Neural progenitor cell (in vitro differentiated cells): Measurements from ENCODE around the gene ENTPD2. TPM values are rescaled to one million over a fixed set of nuclear protein-coding genes. Genes with fewer than 3 reads are reported as not detected.
A peak's percentile ranks its signal among the peaks of the same experiment; 100 is the strongest.

Experiments used
- DNase-seq: peaks from one replicate; pipeline ENCODE4 v3.0.0-alpha.2; 2016; ENCODE audit warnings: low spot score
- H2AFZ ChIP-seq: fragments of 200-600 bp; sonication (generic); replicated peaks from 2 replicates; pipeline ENCODE4 v1.6.1; 2016; ENCODE audit warnings: antibody characterized with exemption
- H3F3A ChIP-seq: fragments of 200-600 bp; sonication (generic); 2 replicates; pipeline ENCODE4 v1.6.1; 2016; ENCODE audit warnings: antibody characterized with exemption, low read depth
- H3K27ac ChIP-seq: fragments of 200-600 bp; sonication (generic); 2 replicates; pipeline ENCODE4 v1.5.1; 2016; ENCODE audit warnings: mild to moderate bottlenecking
- H3K27me3 ChIP-seq: fragments of 200-600 bp; sonication (generic); 2 replicates; pipeline ENCODE4 v1.6.1; 2016; ENCODE audit warnings: mild to moderate bottlenecking, moderate library complexity
- H3K36me3 ChIP-seq: fragments of 200-600 bp; sonication (generic); 2 replicates; pipeline ENCODE4 v1.5.1; 2016
- H3K4me1 ChIP-seq: fragments of 200-600 bp; sonication (generic); 2 replicates; pipeline ENCODE4 v1.6.1; 2016; ENCODE audit warnings: mixed run types
- H3K4me2 ChIP-seq: fragments of 200-600 bp; sonication (generic); 2 replicates; pipeline ENCODE4 v1.6.1; 2016
- H3K4me3 ChIP-seq: fragments of 200-600 bp; sonication (generic); 2 replicates; pipeline ENCODE4 v1.5.1; 2016
- H3K79me2 ChIP-seq: fragments of 200-600 bp; sonication (generic); 2 replicates; pipeline ENCODE4 v1.6.1; 2016; ENCODE audit warnings: low read depth
- H3K9ac ChIP-seq: fragments of 200-600 bp; sonication (generic); 2 replicates; pipeline ENCODE4 v1.6.1; 2016
- H3K9me3 ChIP-seq: fragments of 200-600 bp; sonication (generic); 2 replicates; pipeline ENCODE4 v1.5.1; 2016; ENCODE audit warnings: low read depth
- H4K20me1 ChIP-seq: fragments of 200-600 bp; sonication (generic); 2 replicates; pipeline ENCODE4 v1.6.1; 2016; ENCODE audit warnings: low read depth
- H3K27ac Mint-ChIP-seq: 3 replicates; pipeline ENCODE4 v1.8.0; 2021; ENCODE audit warnings: mixed read lengths
- H3K27me3 Mint-ChIP-seq: 2 replicates; pipeline ENCODE4 v1.8.0; 2022; ENCODE audit warnings: low read depth, mild to moderate bottlenecking, inconsistent platforms, moderate library complexity, mixed read lengths; ENCODE audit not compliant: insufficient read depth
- H3K36me3 Mint-ChIP-seq: 3 replicates; pipeline ENCODE4 v1.8.0; 2021; ENCODE audit warnings: mixed read lengths
- H3K4me1 Mint-ChIP-seq: 3 replicates; pipeline ENCODE4 v1.8.0; 2021; ENCODE audit warnings: mixed read lengths
- H3K4me3 Mint-ChIP-seq: 3 replicates; pipeline ENCODE4 v1.8.0; 2021; ENCODE audit warnings: mild to moderate bottlenecking, moderate library complexity, mixed read lengths
- H3K9me3 Mint-ChIP-seq: 3 replicates; pipeline ENCODE4 v1.8.0; 2020; ENCODE audit warnings: mixed read lengths
- CTCF ChIP-seq: fragments of 200-600 bp; sonication (generic); IDR thresholded peaks from 2 replicates; pipeline ENCODE4 v1.5.1; 2017; ENCODE audit warnings: antibody characterized with exemption, mild to moderate bottlenecking
- EZH2 ChIP-seq: fragments of 200-600 bp; sonication (generic); IDR thresholded peaks from 2 replicates; pipeline ENCODE4 v1.6.1; 2017; ENCODE audit warnings: antibody characterized with exemption, mild to moderate bottlenecking, moderate library complexity
- EZH2phosphoT487 ChIP-seq: fragments of 200-600 bp; sonication (generic); IDR thresholded peaks from 2 replicates; pipeline ENCODE4 v1.6.1; 2017; ENCODE audit warnings: antibody characterized with exemption
- total RNA-seq: library from RNA; depleted of rRNA; stranded (reverse); fragments of >200 nt; gene quantifications from 2 replicates; pipeline ENCODE4 v1.2.3, GENCODE V29; 2015; ENCODE audit warnings: low replicate concordance

The ENTPD2 gene
- total RNA-seq, 1 donor from 2014 or later = not detected

GRCh38 chr9:137019891-137020683 lies 33.8 kb downstream of the ENTPD2 start:
- peaks cover 5% of the 10 kb centered on the region for H3K27me3 Mint-ChIP-seq
- Histone ChIP-seq H3F3A (peaks cover 7% of the 10 kb centered on the region), H3K27ac (no peak overlapping the region), H3K9me3 (no peaks in the 10 kb centered on the region), H3K27me3 (no peaks in the 10 kb centered on the region), H3K4me3 (no peak overlapping the region), H3K36me3 (no peaks in the 10 kb centered on the region), H3K4me2 (no peak overlapping the region), H3K9ac (no peak overlapping the region), H4K20me1 (peaks cover 8% of the 10 kb centered on the region), H3K79me2 (no peaks in the 10 kb centered on the region), H3K4me1 (peaks cover 11% of the 10 kb centered on the region), H2AFZ (no peak overlapping the region)
- H3K27ac Mint-ChIP-seq = no peak overlapping the region
- peak overlapping the region; percentile 67 for H3K4me3 Mint-ChIP-seq
- TF ChIP-seq CTCF = no peak
- TF ChIP-seq EZH2 = no peak
- TF ChIP-seq EZH2phosphoT487 = no peak
- H3K9me3 Mint-ChIP-seq = no peaks in the 10 kb centered on the region
- peaks cover 4% of the 10 kb centered on the region for H3K36me3 Mint-ChIP-seq
- DNase-seq = no peak
- H3K4me1 Mint-ChIP-seq = no peaks in the 10 kb centered on the region

- Mint-ChIP-seq H3K4me3 (no peak overlapping the region), H3K27me3 (peaks cover 5% of the 10 kb centered on the region), H3K36me3 (peaks cover 4% of the 10 kb centered on the region), H3K4me1 (no peaks in the 10 kb centered on the region), H3K27ac (no peak overlapping the region), H3K9me3 (no peaks in the 10 kb centered on the region)
- Histone ChIP-seq H3K9ac (no peak overlapping the region), H3K4me2 (no peak overlapping the region), H3K79me2 (no peaks in the 10 kb centered on the region), H3K9me3 (no peaks in the 10 kb centered on the region), H3K27me3 (no peaks in the 10 kb centered on the region), H3K4me3 (no peak overlapping the region), H3K36me3 (no peaks in the 10 kb centered on the region), H3K4me1 (peaks cover 11% of the 10 kb centered on the region), H4K20me1 (peaks cover 8% of the 10 kb centered on the region), H2AFZ (no peak overlapping the region), H3K27ac (no peak overlapping the region), H3F3A (peaks cover 7% of the 10 kb centered on the region)
- DNase-seq = no peak
- TF ChIP-seq EZH2phosphoT487 (no peak), EZH2 (no peak), CTCF (no peak)
Observed at GRCh38 chr9:137018761-137019559, 34.9 kb downstream of the ENTPD2 start.

GRCh38 chr9:137017791-137018497 lies 35.9 kb downstream of the ENTPD2 start:
- Mint-ChIP-seq H3K36me3 (peaks cover 4% of the 10 kb centered on the region), H3K4me1 (no peaks in the 10 kb centered on the region), H3K9me3 (no peaks in the 10 kb centered on the region), H3K27me3 (peaks cover 2% of the 10 kb centered on the region), H3K4me3 (no peak overlapping the region), H3K27ac (no peak overlapping the region)
- peaks cover 1% of the 10 kb centered on the region for H3K4me1 ChIP-seq
- no peak overlapping the region for H3K4me2 ChIP-seq
- no peak overlapping the region for H3K4me3 ChIP-seq
- no peaks in the 10 kb centered on the region for H3K79me2 ChIP-seq
- H3F3A ChIP-seq = peaks cover 4% of the 10 kb centered on the region
- H2AFZ ChIP-seq = no peak overlapping the region
- no peak overlapping the region for H3K27ac ChIP-seq
- no peak for TF ChIP-seq EZH2
- TF ChIP-seq CTCF = no peak
- TF ChIP-seq EZH2phosphoT487 = no peak
- H3K9me3 ChIP-seq = no peaks in the 10 kb centered on the region
- H3K27me3 ChIP-seq = no peaks in the 10 kb centered on the region
- no peaks in the 10 kb centered on the region for H3K36me3 ChIP-seq
- H3K9ac ChIP-seq = no peak overlapping the region
- H4K20me1 ChIP-seq = peaks cover 2% of the 10 kb centered on the region
- DNase-seq = no peak
